Measurements from ENCODE around the gene TAOK3.

GRCh38 chr12:118327391-118327790 lies 45.3 kb downstream of the TAOK3 start:
- TF ChIP-seq POLR2A (IDR thresholded peaks at IDR 0.05; ENCODE audit: extremely low read depth, insufficient read length) (no peak), MYC (IDR thresholded peaks at IDR 0.05; ENCODE audit: low read depth, low read length) (no peak)
- TF ChIP-seq, protein P1, sequence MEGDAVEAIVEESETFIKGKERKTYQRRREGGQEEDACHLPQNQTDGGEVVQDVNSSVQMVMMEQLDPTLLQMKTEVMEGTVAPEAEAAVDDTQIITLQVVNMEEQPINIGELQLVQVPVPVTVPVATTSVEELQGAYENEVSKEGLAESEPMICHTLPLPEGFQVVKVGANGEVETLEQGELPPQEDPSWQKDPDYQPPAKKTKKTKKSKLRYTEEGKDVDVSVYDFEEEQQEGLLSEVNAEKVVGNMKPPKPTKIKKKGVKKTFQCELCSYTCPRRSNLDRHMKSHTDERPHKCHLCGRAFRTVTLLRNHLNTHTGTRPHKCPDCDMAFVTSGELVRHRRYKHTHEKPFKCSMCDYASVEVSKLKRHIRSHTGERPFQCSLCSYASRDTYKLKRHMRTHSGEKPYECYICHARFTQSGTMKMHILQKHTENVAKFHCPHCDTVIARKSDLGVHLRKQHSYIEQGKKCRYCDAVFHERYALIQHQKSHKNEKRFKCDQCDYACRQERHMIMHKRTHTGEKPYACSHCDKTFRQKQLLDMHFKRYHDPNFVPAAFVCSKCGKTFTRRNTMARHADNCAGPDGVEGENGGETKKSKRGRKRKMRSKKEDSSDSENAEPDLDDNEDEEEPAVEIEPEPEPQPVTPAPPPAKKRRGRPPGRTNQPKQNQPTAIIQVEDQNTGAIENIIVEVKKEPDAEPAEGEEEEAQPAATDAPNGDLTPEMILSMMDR (IDR thresholded peaks at IDR 0.05; ENCODE audit: low read depth, low read length), result no peak
